Suppressor macrophage (primary cell): ENCODE data around the gene ZNF30.
"Not testable (repeated sequence)": the region's sequence is repeated elsewhere in the genome, so short reads cannot be mapped to it uniquely, and the experiment has no call there.

Experiments used
- DNase-seq, 4 experiments: peaks; one replicate each; pipeline ENCODE4 v3.0.0-alpha.2; 2020 to 2022

The ZNF30 gene

GRCh38 chr19:34960940-34961679 is 34.4 kb downstream of the ZNF30 start:
- no peak for DNase-seq

- no peak for DNase-seq
Observed at GRCh38 chr19:34961775-34962686, 35.3 kb downstream of the ZNF30 start.

GRCh38 chr19:34962687-34963572 is 36.2 kb downstream of the ZNF30 start:
- no peak for DNase-seq

- peak; percentile 42 to 74 (median 58) for DNase-seq
Observed at GRCh38 chr19:34963573-34964406, 37.1 kb downstream of the ZNF30 start, which contains the start of gene ZNF792. ZNF792 (minus strand) TSS chr19:34964229; CDS start chr19:34963662, 567 bp downstream.

- DNase-seq: no peak
Observed at GRCh38 chr19:34964598-34964997, 37.9 kb downstream of the ZNF30 start.

GRCh38 chr19:34965505-34965904 is 38.8 kb downstream of the ZNF30 start:
- DNase-seq: not testable (repeated sequence)

- DNase-seq: no peak
Observed at GRCh38 chr19:34967551-34967950, 40.8 kb downstream of the ZNF30 start.

GRCh38 chr19:34969721-34970120 is 43.0 kb downstream of the ZNF30 start:
- no peak for DNase-seq

GRCh38 chr19:34970185-34970780 is 43.6 kb downstream of the ZNF30 start:
- not testable (repeated sequence) for DNase-seq

- no peak for DNase-seq
Observed at GRCh38 chr19:34972163-34972705, 45.5 kb downstream of the ZNF30 start.

- DNase-seq: peak in 3 of 4 experiments; percentile 37 to 71 (median 66)
Observed at GRCh38 chr19:34974646-34975045, 47.9 kb downstream of the ZNF30 start.

- DNase-seq: no peak
Observed at GRCh38 chr19:34975056-34975455, 48.4 kb downstream of the ZNF30 start.

- DNase-seq: no peak
Observed at GRCh38 chr19:34976611-34977010, 49.9 kb downstream of the ZNF30 start.

- no peak for DNase-seq
Observed at GRCh38 chr19:34979819-34980640, 53.3 kb downstream of the ZNF30 start.

- DNase-seq: no peak
Observed at GRCh38 chr19:34982275-34982674, 55.6 kb downstream of the ZNF30 start.

GRCh38 chr19:34983786-34984185 is 57.1 kb downstream of the ZNF30 start:
- no peak for DNase-seq

- DNase-seq: no peak
Observed at GRCh38 chr19:34984287-34984686, 57.6 kb downstream of the ZNF30 start.

- peak in 1 of 4 experiments; percentile 27 for DNase-seq
Observed at GRCh38 chr19:34985249-34986022, 58.7 kb downstream of the ZNF30 start.

- no peak for DNase-seq
Observed at GRCh38 chr19:34988119-34988518, 61.4 kb downstream of the ZNF30 start.
